Thyroid gland (tissue), 4 donors: ENCODE measurements around the gene KIAA1191.

Source experiments
- CTCF ChIP-seq, 6 experiments: fragments of 200-600 bp in 3 of 6; fragments of 450-650 bp in 3 of 6; sonication (generic) in 3 of 6; IDR thresholded peaks; one replicate each; pipeline ENCODE4 v1.5.1; 2016 to 2019; ENCODE audit warnings: antibody characterized with exemption in 6 of 6, mild to moderate bottlenecking in 2 of 6, inconsistent platforms in 1 of 6, moderate library complexity in 1 of 6
- POLR2A ChIP-seq, 2 donors: fragments of 450-650 bp; IDR thresholded peaks; one replicate each; pipeline ENCODE4 v1.6.1; 2017; ENCODE audit warnings: antibody characterized with exemption in 2 of 2, mild to moderate bottlenecking in 2 of 2, moderate library complexity in 1 of 2

GRCh38 chr5:176408590-176408989 is 47.0 kb upstream of the KIAA1191 start:
- TF ChIP-seq CTCF (IDR thresholded peaks at IDR 0.05), result no peak
- no peak for TF ChIP-seq POLR2A (IDR thresholded peaks at IDR 0.05)
